ENCODE data around the gene PANK1. TPM values are rescaled to one million over a fixed set of nuclear protein-coding genes. Genes with fewer than 3 reads are reported as not detected.

The PANK1 gene
- total RNA-seq, 2 donors from 2014 or later = 4.5 to 10.5 TPM

DNA sequence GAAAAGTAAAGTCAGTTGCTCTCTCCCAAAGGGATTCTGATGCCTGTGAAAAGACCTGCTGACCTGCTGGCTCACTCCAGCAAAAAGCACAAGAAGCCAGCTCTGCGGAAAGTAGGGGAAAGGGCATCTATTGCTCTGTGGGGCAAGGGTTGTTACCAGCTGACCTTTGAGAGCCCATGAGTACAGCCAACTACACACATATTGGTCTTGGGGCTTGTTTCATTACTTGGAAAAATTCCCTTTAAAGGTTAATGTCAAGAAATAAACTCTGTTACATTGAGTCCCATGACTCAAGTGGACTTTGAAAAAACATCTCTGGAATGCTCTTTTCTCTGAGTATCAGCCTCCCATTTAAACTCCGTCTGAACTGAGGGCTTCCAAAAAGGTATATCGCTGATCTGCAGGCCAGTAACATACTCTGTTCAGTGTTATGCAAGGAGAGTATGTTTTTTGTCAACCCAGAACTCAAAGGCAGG lies 53.2 kb downstream of the PANK1 start:
- no peaks in the 10 kb centered on the region for H3K9me3 Mint-ChIP-seq
- ATAC-seq (no peak), DNase-seq (ENCODE audit: low spot score) (no peak)
- H3K27ac Mint-ChIP-seq = no peak overlapping the region
- no peak overlapping the region for H3K4me3 Mint-ChIP-seq
- no peaks in the 10 kb centered on the region for H3K36me3 Mint-ChIP-seq
- no peaks in the 10 kb centered on the region for H3K27me3 Mint-ChIP-seq
- no peaks in the 10 kb centered on the region for H3K4me1 Mint-ChIP-seq (ENCODE audit: low read depth in 2 of 2)

DNA sequence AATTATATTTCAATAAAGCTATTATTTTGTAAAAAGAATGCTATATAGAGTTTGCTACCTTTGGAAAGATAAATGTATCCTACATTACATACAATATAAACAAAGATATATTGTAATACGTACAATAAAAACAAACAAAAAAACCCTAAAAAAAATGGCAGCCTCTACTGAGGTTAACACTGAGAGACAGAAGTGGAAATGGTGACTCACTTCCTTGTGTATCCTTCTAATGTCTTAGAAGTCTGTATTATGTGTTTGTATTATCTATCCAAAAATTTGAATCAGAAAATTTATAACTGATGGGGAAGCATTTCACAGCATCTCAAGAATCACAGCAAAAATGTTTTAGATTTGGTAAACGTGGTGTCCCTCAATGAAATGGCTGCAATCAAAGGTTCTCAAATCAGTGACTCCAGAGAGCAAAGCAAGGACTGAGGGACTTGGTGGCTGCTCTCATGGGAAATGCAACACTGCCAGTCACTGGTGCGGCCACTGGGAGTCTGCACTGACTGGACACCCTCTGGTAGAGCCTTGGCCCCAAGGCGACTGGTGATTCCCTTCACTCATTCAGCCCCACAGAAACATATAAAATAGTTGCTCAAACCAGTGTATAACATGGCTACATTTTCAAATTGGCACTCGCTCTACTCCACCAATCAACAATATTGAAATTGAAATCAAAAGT lies 53.8 kb downstream of the PANK1 start:
- Mint-ChIP-seq H3K4me1 (ENCODE audit: low read depth in 2 of 2) (no peaks in the 10 kb centered on the region), H3K9me3 (no peaks in the 10 kb centered on the region), H3K36me3 (no peaks in the 10 kb centered on the region), H3K27ac (no peak overlapping the region), H3K4me3 (no peak overlapping the region), H3K27me3 (no peaks in the 10 kb centered on the region)
- DNase-seq (ENCODE audit: low spot score) = no peak
- ATAC-seq = no peak

DNA sequence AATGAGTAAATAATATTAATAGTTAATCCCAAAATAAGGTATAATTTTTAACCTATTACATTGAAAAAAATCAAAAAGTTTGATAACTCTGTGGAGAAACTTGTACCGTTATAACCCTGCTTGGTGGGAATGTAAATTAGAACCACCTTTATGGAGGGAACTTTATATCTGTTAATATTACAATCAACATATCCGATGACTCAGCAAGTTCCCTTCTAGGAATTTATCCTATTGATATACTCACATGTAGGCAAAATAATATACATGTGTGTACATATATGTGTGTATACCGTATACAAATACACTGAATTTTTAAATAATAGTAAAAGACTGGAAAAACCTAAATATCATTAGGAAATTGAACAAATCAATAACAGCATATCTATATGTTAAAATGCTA lies 54.7 kb downstream of the PANK1 start:
- Mint-ChIP-seq H3K27me3 (no peaks in the 10 kb centered on the region), H3K4me1 (ENCODE audit: low read depth in 2 of 2) (no peaks in the 10 kb centered on the region), H3K27ac (no peak overlapping the region), H3K36me3 (no peaks in the 10 kb centered on the region), H3K9me3 (no peaks in the 10 kb centered on the region), H3K4me3 (no peak overlapping the region)
- ATAC-seq (no peak), DNase-seq (ENCODE audit: low spot score) (no peak)

DNA sequence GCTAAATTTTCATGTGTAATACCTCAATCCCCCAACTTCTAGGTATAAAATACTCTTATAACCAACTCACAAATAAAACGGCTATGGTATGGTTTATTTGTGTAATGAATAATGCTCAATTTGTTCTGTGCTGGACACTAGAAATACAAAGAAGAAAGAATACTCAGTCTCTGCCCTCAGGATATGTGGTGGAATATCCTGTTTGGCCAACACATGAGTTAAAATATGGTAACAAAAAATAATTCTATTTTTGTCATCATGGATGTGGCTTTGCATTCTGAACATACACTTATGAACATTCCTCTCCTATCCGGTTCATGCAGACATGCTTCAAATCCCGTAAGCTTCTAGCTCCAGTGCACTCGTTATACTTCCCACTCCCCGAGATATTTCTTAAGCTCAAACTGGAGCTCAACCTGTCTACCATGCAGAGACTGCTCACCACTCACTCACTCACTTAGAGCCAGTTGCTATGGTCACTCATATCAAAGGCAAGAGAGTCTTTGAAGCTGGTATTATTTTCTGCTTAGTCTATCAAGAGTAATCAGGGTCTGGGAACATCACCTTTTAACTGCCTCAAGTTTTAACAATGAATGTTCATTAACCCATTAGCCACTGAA lies 55.8 kb downstream of the PANK1 start:
- H3K27ac Mint-ChIP-seq = no peak overlapping the region
- no peaks in the 10 kb centered on the region for H3K27me3 Mint-ChIP-seq
- ATAC-seq (no peak), DNase-seq (ENCODE audit: low spot score) (no peak)
- no peak overlapping the region for H3K4me3 Mint-ChIP-seq
- no peaks in the 10 kb centered on the region for H3K36me3 Mint-ChIP-seq
- H3K9me3 Mint-ChIP-seq = no peaks in the 10 kb centered on the region
- no peaks in the 10 kb centered on the region for H3K4me1 Mint-ChIP-seq (ENCODE audit: low read depth in 2 of 2)

DNA sequence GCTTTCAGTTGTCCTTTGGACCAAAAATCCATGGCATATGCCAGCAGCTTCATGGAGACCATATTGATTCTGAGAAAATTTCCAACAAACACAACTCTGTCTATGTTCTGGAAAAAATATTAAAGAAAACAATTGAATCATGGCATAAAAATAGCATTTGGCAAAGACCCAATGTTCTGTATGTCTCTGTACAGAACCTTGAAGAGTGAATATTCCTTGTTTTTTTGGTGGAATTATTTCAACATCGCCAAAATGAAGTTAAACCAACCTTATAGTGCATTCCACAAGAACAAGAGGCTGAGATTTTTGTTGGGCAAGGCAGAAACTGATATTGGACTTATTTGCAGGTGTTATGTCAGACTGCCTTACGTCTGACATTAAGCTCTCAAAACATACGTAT lies 56.4 kb downstream of the PANK1 start:
- no peak overlapping the region for H3K27ac Mint-ChIP-seq
- H3K4me3 Mint-ChIP-seq = no peak overlapping the region
- no peaks in the 10 kb centered on the region for H3K9me3 Mint-ChIP-seq
- no peaks in the 10 kb centered on the region for H3K36me3 Mint-ChIP-seq
- no peak for ATAC-seq
- DNase-seq (ENCODE audit: low spot score) = no peak
- no peaks in the 10 kb centered on the region for H3K4me1 Mint-ChIP-seq (ENCODE audit: low read depth in 2 of 2)
- no peaks in the 10 kb centered on the region for H3K27me3 Mint-ChIP-seq

DNA sequence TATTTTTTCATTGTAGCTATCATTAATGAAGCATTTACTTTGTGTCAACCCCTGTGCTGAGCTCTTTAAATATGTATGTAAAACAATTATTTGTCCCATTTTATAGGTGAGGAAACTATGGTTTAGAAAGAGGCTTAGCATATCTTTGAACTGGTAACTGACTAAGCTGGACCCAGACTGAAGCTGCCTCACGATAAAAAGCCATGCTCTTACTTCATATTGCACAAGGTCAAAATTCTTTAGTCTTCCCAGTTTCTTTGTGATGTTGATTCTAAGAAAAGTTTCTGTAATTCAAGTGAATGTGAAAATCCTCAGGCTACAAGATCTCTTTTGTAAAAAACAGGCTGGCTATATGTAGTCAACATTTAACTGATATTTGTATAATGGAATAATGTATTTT lies 63.0 kb downstream of the PANK1 start:
- H3K27me3 Mint-ChIP-seq = no peaks in the 10 kb centered on the region
- H3K27ac Mint-ChIP-seq = no peak overlapping the region
- DNase-seq (ENCODE audit: low spot score) (no peak), ATAC-seq (no peak)
- no peaks in the 10 kb centered on the region for H3K36me3 Mint-ChIP-seq
- H3K4me1 Mint-ChIP-seq (ENCODE audit: low read depth in 2 of 2) = no peaks in the 10 kb centered on the region
- no peak overlapping the region for H3K4me3 Mint-ChIP-seq
- no peaks in the 10 kb centered on the region for H3K9me3 Mint-ChIP-seq

DNA sequence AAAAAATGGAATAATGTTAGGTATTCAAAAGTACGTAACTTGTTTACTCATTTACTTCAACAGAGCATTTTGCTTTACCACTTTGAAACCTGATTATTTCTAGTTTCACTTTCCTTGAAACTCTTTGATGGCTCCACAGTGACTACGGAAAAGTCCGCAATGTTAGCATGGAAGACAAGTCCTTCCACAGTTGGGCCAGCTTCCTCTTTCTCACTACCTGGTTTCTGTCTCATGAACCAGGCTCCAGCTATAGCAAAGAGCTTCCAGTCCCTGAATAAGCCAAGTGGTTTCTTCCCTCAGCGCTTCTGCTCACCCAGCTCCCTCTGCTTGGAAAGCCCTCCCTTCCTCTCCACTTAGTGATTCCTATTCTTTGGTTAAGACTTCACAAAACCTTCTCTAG lies 64.8 kb downstream of the PANK1 start:
- H3K36me3 Mint-ChIP-seq = no peaks in the 10 kb centered on the region
- no peak overlapping the region for H3K27ac Mint-ChIP-seq
- H3K4me3 Mint-ChIP-seq = no peak overlapping the region
- no peak for ATAC-seq
- no peaks in the 10 kb centered on the region for H3K4me1 Mint-ChIP-seq (ENCODE audit: low read depth in 2 of 2)
- no peaks in the 10 kb centered on the region for H3K27me3 Mint-ChIP-seq
- no peaks in the 10 kb centered on the region for H3K9me3 Mint-ChIP-seq
- DNase-seq (ENCODE audit: low spot score) = no peak

DNA sequence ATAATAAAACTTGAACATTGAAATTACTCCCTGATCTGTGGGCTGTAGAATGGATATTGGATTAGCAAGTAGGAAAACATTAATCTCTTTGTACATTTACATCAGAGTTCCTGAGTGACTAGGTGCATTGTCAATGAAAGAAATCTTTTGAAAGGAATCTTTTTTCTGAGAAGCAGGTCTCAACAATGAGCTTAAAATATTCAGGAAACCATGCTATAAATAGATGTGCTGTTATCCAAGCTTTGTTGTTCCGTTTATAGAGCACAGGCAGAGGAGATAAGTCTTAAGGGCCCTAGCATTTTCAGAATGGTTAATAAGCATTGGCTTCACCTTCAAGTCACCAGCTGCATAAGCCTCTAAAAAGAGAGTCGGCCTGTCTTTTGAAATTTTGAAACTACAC lies 68.3 kb downstream of the PANK1 start:
- no peak for ATAC-seq
- Mint-ChIP-seq H3K9me3 (no peaks in the 10 kb centered on the region), H3K4me3 (no peak overlapping the region), H3K36me3 (no peaks in the 10 kb centered on the region), H3K27me3 (no peaks in the 10 kb centered on the region), H3K4me1 (ENCODE audit: low read depth in 2 of 2) (no peaks in the 10 kb centered on the region), H3K27ac (no peak overlapping the region)
- no peak for DNase-seq (ENCODE audit: low spot score)

DNA sequence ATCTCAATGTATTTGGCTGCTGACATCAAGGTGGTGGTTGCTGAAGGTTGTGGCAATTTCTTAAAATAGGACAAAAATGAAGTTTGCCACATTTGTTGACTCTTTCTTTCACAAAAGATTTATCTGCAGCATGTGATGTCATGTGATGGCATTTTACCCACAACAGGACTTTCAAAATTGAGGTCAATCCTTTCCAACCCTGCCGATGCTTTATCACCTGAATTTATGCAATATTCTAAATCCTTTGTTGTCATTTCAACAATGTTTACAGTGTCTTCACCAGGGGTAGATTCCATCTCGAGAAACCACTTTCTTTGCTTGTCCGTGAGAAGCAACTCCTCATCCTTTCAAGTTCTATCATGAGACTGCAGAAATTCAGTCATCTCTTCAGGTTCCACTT lies 69.0 kb downstream of the PANK1 start:
- no peaks in the 10 kb centered on the region for H3K9me3 Mint-ChIP-seq
- H3K36me3 Mint-ChIP-seq = no peaks in the 10 kb centered on the region
- H3K4me3 Mint-ChIP-seq = no peak overlapping the region
- H3K4me1 Mint-ChIP-seq (ENCODE audit: low read depth in 2 of 2) = no peaks in the 10 kb centered on the region
- no peaks in the 10 kb centered on the region for H3K27me3 Mint-ChIP-seq
- H3K27ac Mint-ChIP-seq = no peak overlapping the region
- no peak for ATAC-seq
- no peak for DNase-seq (ENCODE audit: low spot score)

DNA sequence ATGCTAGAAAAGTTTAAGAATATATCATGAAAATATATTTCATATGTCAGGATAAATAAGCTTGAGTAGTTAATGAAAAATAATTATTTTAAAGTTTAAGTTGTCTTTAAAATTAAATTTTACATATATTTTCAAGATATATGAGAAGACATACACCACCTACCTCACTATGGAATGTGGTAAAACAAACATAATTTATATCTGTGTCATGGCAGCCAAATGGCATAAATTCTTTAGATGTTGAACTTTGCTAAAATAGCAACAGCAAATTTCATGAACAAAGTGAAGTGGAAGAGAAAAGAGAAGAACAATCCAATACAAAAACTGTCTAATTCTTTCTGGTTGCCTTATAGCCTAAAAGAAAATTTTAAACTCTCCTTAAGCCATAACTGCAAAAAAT lies 70.0 kb downstream of the PANK1 start:
- Mint-ChIP-seq H3K4me3 (no peak overlapping the region), H3K27ac (no peak overlapping the region), H3K4me1 (ENCODE audit: low read depth in 2 of 2) (no peaks in the 10 kb centered on the region), H3K36me3 (no peaks in the 10 kb centered on the region), H3K27me3 (no peaks in the 10 kb centered on the region), H3K9me3 (no peaks in the 10 kb centered on the region)
- no peak for DNase-seq (ENCODE audit: low spot score)
- ATAC-seq = no peak

DNA sequence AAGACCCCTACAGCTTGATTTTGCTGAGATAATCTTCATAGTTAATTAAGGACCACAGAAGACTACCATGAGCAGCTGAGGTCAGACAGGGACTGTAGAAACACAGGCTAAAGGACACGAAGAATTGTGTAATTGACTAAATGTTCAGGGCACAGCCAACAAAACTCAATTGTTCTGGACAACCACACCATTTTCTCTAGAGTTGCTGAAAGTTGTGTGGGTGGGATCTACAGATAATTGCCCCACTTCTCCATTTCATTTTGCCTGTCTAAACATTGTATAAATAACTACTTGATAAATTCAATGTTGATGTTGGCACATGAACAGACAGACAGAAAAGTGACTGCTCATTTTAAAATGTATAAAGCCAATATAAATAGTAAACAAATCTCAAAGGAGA lies 70.7 kb downstream of the PANK1 start:
- Mint-ChIP-seq H3K27me3 (no peaks in the 10 kb centered on the region), H3K4me3 (no peak overlapping the region), H3K4me1 (ENCODE audit: low read depth in 2 of 2) (no peaks in the 10 kb centered on the region), H3K27ac (no peak overlapping the region), H3K36me3 (no peaks in the 10 kb centered on the region), H3K9me3 (no peaks in the 10 kb centered on the region)
- no peak for DNase-seq (ENCODE audit: low spot score)
- ATAC-seq = no peak

DNA sequence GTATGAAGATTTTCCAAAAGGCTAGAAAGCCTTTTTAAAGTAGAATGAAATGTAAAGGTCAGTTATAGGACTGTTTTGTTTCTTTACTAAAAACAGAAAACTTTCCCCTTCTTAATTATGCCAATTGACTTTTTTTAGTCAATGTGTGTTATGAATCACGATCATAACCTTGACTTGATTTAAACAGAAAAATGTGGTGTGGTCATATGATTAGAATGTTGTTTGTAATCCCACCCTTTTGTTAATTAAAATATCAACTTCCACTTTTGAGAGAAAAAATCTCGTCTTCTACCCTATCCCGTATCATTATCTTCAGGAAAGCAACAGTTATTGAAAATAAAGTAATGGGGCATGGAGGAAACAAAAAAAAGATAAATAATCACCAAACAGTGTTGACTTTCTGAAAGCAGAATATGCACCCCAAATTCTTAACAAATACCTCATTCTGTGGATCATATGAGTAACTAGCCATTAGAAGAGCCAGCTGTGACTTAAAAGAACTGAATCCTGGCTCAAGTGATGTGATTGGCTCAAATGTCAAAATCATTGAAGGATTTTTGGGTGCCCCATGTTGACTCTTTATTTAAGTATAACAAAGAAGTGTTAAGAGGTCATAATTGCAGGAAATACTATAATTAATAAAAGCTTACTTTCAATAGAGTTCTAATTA lies 77.3 kb downstream of the PANK1 start:
- H3K36me3 Mint-ChIP-seq = no peaks in the 10 kb centered on the region
- DNase-seq (ENCODE audit: low spot score) = no peak
- no peaks in the 10 kb centered on the region for H3K9me3 Mint-ChIP-seq
- no peak overlapping the region for H3K4me3 Mint-ChIP-seq
- H3K27me3 Mint-ChIP-seq = peaks cover 13 to 20% of the 10 kb centered on the region in 2 donors
- H3K27ac Mint-ChIP-seq = no peak overlapping the region
- no peak for ATAC-seq
- H3K4me1 Mint-ChIP-seq (ENCODE audit: low read depth in 2 of 2) = no peaks in the 10 kb centered on the region

DNA sequence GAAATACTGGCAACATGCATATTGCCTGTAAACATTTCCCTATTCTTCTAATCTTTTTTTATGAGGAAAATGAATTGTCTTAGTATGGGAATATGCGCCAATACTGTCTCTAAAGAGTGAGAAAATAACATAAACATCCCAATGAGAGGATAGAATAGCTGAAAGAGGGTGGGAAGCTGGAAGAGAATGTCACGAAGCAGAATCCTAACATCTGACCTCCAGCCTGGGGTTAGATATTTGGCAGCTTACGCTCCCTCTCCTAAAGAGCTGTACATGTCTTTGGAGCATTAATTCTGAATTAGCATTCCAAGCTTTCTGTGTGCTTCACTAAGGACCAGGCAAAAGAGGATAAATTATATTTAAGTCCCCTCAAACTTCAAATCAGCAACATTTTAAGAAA lies 78.0 kb downstream of the PANK1 start:
- Mint-ChIP-seq H3K27me3 (peaks cover 16 to 25% of the 10 kb centered on the region in 2 donors), H3K36me3 (no peaks in the 10 kb centered on the region), H3K9me3 (no peaks in the 10 kb centered on the region), H3K4me1 (ENCODE audit: low read depth in 2 of 2) (no peaks in the 10 kb centered on the region), H3K4me3 (no peak overlapping the region), H3K27ac (no peak overlapping the region)
- ATAC-seq (no peak), DNase-seq (ENCODE audit: low spot score) (no peak)

DNA sequence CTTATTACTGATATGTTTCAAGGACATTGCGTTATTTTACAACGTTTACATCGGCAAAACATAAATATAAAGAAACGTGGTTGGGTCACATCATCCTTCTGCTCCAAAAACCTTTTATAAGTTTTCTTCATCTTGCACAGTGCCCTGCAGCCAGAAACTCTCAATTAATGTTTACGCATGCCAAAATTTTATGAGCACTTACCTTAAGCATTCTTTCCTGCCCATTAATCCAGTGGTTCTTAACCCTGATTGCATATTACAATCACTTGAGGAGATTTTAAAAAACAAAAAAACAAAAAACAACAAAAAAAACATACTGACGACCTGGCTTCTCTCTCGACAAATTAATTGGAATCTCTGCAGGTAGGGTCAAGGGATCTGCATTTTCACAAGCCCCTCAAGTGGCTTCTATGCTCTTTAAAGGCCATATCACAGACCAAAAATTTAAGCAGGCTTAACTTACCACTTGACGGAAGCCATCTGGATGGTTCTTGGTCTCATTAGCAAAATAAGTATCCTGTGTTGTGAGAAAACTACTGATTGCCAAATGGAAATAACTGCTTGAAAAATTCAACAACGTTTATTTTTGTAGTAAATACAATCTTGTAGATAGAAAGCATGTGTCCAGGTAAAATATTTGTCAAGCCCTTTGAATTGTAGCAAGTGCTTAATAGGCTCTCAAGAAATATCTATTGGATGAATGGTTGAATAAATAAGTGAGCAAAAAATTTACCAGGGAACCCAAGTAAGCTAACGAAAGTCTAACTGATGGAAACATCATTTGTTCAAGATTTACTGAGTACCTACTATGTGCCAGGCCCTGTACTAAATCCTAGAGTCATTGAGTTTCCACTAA lies 78.7 kb downstream of the PANK1 start:
- peaks cover 18 to 30% of the 10 kb centered on the region in 2 donors for H3K27me3 Mint-ChIP-seq
- H3K4me1 Mint-ChIP-seq (ENCODE audit: low read depth in 2 of 2) = no peaks in the 10 kb centered on the region
- H3K27ac Mint-ChIP-seq = no peak overlapping the region
- H3K4me3 Mint-ChIP-seq = no peak overlapping the region
- no peaks in the 10 kb centered on the region for H3K9me3 Mint-ChIP-seq
- ATAC-seq (no peak), DNase-seq (ENCODE audit: low spot score) (no peak)
- no peaks in the 10 kb centered on the region for H3K36me3 Mint-ChIP-seq
